NCI-H2227 (cell line): ENCODE results near the gene SLC24A4.

Experiments used
- DNase-seq: peaks from one replicate; lab custom pipeline; 2025; ENCODE audit not compliant: unreplicated experiment; lab: John Stamatoyannopoulos, UW

Gene SLC24A4

DNA sequence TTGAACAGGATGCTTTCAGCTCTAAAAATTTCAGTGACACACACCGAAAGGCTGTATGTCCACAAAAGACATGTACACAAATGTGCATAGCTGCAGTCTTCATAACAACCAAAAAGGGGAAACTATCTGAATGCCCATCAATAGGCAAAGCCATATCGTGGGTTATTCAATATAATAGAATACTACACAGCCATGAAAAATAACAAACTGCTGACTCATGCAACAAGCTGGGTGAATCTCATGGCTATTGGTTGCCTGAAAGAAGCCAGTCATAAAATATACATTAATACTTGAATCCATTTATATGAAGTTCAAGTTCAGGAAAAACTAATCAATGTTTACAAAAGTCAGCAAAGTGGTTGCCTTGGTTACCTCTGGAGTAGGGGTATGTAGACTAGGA lies 132.3 kb downstream of the SLC24A4 start:
- no peak for DNase-seq

DNA sequence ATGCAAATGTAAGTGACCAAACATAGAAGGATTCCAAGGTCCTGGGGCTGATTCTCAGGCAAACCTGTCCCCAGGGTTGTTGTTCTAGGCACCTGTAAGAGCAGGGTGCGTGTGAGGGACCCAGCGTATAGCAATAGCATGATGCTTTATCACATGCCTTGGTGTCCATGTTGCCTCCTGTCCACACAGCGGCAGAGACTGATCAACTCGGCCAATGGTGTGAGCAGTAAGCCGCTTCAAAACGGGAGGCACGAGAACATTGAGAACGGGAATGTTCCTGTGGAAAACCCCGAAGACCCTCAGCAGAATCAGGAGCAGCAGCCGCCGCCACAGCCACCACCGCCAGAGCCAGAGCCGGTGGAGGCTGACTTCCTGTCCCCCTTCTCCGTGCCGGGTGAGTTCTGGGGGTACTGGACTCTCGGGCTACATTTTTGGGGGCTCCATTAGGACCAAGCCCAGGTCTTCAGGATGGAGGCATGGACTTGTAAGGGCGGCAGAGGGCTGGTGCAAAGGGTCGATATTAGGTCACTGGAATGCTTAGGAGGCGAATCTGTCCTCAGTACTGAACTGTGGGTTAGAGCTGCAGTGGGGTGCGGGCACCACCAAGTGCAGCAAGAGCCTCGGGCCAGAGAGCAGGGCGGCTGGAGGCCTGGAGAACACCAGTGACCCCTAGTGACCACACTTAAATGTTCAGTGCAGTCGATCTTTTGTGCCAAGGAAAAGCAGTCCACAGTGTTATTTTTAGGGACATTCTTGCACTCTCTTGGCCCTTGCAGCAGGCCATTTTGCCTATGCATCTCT lies 133.4 kb downstream of the SLC24A4 start:
- DNase-seq: no peak

DNA sequence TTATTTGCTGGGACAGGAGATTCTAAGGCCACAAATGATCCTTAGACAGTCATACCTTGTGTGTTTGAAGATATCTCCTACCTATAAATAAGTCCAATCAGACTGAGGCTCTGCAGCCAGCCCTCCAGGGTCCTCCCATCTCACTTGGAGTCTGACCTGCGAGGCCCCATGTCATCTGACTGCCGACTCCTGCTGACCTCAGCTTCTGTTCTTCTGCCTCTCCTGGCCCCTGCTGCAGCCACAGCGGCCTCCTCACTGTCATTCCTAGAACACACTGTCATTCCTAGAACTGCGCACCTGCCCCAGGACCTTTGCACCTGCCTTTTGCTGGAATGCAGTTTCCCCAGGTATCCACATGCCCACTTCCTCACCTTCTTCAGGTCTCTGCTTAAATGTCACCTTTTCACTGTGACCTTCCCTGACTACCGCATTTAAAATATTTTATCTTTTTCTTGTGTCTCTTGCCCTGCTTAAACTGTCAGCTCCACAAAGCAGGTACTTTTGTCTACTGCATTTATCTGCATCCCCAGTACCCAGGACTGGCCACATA lies 134.1 kb downstream of the SLC24A4 start:
- no peak for DNase-seq

DNA sequence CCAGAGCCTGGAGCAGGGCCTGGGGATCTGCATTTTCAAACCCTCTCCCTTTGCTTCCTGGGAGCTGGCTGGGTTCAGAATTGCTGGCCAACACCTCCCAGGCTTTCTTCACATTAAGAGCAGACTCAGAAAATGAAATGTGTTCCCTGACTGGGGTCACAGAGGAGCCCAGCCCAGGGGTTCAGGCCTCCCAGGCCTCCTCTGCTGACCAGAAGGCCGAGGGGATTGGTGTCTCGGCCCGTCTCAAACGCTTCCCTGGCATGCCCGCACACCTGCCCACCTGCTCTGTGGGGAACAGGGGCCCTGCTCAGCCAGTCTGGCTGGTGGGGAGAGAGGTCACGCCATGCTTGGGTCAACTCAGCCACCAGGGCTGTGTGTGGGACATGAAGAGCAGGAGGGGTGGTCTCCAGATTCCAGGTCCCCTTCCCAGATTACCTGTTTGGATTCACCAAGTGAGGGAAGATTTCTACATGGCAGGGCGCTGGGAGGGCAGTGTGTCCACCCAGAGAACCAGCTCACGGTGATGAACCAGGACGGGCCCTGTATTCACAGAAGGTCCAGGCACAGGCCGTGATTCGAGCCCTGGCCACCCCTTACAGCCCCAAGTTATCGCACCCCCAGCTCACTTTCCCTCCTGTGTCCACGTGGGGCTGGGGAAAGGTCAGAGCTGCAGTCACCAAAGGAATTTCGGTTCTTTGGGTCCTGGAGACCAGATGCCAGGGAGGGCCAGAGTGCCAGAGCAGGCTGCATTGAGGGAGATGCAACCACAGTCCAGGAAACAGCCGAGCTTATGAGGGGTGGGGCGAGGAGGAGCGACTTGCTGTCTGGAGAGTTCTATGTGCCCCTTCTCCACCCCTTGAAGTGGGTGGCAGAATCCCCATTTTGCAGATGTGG lies 135.4 kb downstream of the SLC24A4 start:
- DNase-seq: no peak

GRCh38 chr14:92459030-92459949 lies 136.3 kb downstream of the SLC24A4 start:
- no peak for DNase-seq

GRCh38 chr14:92459950-92460421 lies 137.0 kb downstream of the SLC24A4 start:
- no peak for DNase-seq

- DNase-seq: no peak
Observed at GRCh38 chr14:92460541-92460915, 137.6 kb downstream of the SLC24A4 start.

GRCh38 chr14:92460916-92461579 lies 138.1 kb downstream of the SLC24A4 start:
- DNase-seq: no peak

DNA sequence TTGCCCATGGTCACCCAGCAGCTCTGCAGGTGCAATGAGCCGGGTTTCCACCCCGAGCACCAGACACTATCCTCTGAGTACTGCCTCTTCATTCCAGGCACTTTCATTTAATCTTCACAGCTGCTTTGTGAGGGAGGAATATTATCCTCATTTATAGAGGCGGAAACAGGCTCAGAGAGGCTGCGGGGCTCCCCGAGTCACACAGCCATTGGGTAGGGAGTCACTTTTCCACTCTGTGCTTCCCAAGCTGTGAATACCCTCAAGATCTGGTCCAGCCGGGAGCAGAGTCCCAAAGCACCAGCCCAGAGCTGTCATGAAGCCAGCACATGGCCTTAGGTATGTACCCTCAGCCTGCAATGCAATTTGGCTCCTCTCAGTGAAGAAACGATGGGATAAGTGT lies 138.9 kb downstream of the SLC24A4 start:
- no peak for DNase-seq

DNA sequence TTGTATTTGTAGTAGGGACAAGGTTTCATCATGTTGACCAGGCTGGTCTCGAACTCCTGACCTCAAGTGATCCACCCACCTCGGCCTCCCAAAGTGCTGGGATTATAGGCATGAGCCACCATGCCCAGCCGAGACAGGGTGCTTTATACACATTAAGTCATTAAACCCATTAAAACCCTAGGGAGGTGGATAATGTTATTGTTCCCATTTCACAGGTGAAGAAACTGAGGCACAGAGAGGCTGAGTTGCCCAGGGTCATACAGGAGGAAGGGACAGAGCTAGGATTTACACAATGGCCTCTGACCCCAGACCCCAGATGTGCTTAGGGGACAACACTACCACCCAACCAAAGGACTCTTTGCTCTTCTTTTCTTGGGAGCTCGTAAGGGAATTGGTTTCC lies 139.6 kb downstream of the SLC24A4 start:
- no peak for DNase-seq

GRCh38 chr14:92463141-92463540 lies 140.2 kb downstream of the SLC24A4 start:
- no peak for DNase-seq

DNA sequence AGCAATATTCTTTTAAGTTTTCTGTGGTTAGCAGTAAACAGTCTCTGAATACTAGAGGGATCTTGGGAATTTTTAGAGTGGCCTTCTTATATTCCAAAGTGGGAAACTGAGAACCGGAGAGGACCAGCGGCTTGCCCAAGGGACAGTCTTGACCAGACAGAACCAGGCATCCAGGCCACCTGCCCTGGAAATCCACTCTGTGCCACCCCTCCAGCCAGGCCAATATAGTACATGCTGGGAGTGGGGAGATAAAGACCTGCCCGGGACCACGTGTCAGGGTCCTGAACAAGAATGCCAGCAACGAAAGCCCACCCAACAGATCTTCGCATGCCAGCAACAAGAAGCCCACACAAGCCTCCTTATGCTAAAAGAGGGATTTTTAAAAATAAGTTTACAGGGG lies 141.2 kb downstream of the SLC24A4 start:
- DNase-seq: no peak

DNA sequence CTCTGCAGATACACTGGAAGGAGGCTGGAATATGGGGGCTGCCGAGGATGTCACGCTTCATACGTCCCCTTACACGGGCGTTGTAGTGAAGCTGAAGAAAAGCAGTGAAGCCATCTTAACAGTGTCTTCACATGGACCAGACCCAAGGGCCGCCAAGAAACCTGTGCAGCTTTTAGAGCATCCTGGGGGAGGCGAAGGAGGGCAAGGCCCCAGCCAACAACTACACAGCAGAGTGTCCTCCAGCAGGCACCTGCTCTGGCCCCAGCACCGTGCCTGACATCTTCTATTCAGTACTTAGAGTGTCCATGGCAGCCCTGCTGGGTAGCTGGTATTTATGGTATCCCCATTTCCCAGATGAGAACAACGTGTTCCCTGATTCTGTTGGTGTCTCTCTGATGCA lies 141.8 kb downstream of the SLC24A4 start:
- DNase-seq: no peak

GRCh38 chr14:92465353-92466055 lies 142.5 kb downstream of the SLC24A4 start:
- no peak for DNase-seq

DNA sequence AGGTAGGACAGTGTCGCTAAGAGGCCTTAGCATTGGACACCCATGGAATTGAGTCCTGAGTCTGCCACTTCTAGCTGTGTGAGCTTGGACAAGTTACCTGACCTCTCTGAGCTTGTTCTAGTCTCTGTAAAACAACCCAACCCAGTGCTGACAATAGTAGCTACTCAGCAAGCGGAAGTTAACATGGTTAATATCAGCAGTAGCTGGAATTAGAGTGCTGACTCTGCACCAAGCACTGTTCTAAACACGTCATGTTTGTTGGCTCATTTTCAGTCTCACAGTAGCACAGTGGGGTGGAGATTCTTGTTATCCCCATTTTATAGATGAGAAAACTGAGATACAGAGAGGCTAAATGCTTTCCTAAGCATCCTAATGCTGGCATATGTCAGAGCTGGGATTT lies 143.1 kb downstream of the SLC24A4 start:
- DNase-seq: no peak

GRCh38 chr14:92469515-92469914 lies 146.6 kb downstream of the SLC24A4 start:
- DNase-seq: no peak

GRCh38 chr14:92470215-92470614 lies 147.2 kb downstream of the SLC24A4 start:
- no peak for DNase-seq

GRCh38 chr14:92470811-92471210 lies 147.8 kb downstream of the SLC24A4 start:
- DNase-seq: no peak

DNA sequence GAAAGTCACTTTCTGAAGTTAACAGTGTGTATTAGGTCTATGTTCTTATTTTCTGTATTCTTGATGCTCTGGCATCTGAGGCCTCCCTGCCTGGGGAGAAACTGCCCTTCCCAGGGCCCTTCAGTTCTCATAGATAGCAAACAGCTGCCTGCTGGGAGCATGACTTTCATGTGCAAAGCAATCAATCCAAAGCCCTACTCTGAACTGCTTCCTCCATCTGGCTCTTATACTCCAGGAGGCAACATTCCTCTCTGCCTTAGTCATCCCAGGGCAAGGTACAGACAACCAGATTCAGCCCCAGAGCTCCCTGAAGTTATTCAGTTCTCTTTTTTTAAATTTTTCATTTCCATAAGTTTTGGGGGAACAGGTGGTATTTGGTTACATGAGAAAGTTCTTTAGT lies 149.0 kb downstream of the SLC24A4 start:
- no peak for DNase-seq

DNA sequence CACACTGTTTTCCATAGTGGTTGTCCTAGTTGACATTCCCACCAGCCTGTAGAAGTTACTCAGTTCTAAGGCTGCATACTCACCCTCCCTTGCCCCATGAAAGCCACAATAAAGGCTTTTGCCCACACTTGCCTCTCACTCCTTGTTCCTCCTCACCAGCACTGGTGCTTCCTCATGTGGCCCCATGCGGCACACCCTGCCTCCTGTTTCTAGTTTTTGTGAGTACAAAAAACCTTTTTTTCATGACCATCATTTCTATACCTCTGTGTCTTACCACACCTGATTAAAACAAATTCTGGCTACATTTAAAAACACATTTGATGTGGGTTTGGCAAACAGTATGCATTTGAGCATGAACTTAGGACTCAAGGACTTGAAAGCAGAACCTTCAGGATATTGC lies 149.9 kb downstream of the SLC24A4 start:
- DNase-seq: no peak
